H1 (cell line): ENCODE results near the gene KRT81. TPM values are rescaled to one million over a fixed set of nuclear protein-coding genes. Genes with fewer than 3 reads are reported as not detected.

ENCODE experiments used
- ATF2 ChIP-seq: IDR thresholded peaks from 2 replicates; pipeline ENCODE4 v1.6.1; 2012; ENCODE audit warnings: low read length, inconsistent platforms
- CHD1 ChIP-seq: IDR thresholded peaks from 2 replicates; pipeline ENCODE4 v1.6.1; 2012; ENCODE audit warnings: low read depth, low read length, improper control_type of control experiment
- CHD2 ChIP-seq: IDR thresholded peaks from 2 replicates; pipeline ENCODE4 v1.6.1; 2012; ENCODE audit warnings: low read length, improper control_type of control experiment
- KDM5A ChIP-seq: fragments of 200-600 bp; IDR thresholded peaks from 2 replicates; pipeline ENCODE4 v1.7.1; 2012; ENCODE audit warnings: mild to moderate bottlenecking, low read length, inconsistent platforms, mixed read lengths
- POLR2A ChIP-seq, 2 experiments: IDR thresholded peaks; 1 replicate in 1 of 2; 2 replicates in 1 of 2; pipeline ENCODE4 v1.6.1; 2011; ENCODE audit warnings: low read depth in 2 of 2, low read length in 2 of 2, mild to moderate bottlenecking in 2 of 2; ENCODE audit errors: control extremely low read depth in 1 of 2
- TAF1 ChIP-seq: IDR thresholded peaks from 2 replicates; pipeline ENCODE4 v1.6.1; 2011; ENCODE audit warnings: mild to moderate bottlenecking, low read depth, low read length
- polyA plus RNA-seq, 7 experiments: library from polyadenylated mRNA; depleted of rRNA in 3 of 7; stranded (reverse) in 5 of 7; unstranded in 2 of 7; fragments of >200 nt in 5 of 7; fragments of 200-250 nt in 2 of 7; gene quantifications; 1 replicate in 5 of 7; 2 replicates in 1 of 7; 4 replicates in 1 of 7; pipeline versions ENCODE4 v1.2.1 to v1.2.3, GENCODE V29; 2011 to 2013; ENCODE audit warnings: missing spikeins in 2 of 7, mixed read lengths in 2 of 7
- total RNA-seq: library from RNA; stranded (reverse); fragmentation: NEBNext Ultra II Directional; extraction: Animal tissue kit (Norgen Biotek cat#: 25700); gene quantifications from 2 replicates; pipeline ENCODE4 v1.2.1, GENCODE V29; 2021

Gene KRT81
- total and polyA plus RNA-seq, 2 of the 8 experiments (the other 6 are each of a cell fraction or from before 2014, with no cell fraction given): not detected

GRCh38 chr12:52279422-52280318 lies 11.7 kb downstream of the KRT81 start (continued):
- TF ChIP-seq ATF2 (no peak), POLR2A (IDR thresholded peaks at IDR 0.05; ENCODE audit: control extremely low read depth in 1 of 2, low read depth in 2 of 2, low read length in 2 of 2) (no peak), CHD2 (no peak), KDM5A (no peak), CHD1 (no peak), TAF1 (no peak)
